ENCODE results near the gene MAN2A1.

GRCh38 chr5:109788596-109788995 is 98.9 kb downstream of the MAN2A1 start:
- TF ChIP-seq CTCF (conservative IDR thresholded peaks at IDR 0.05; ENCODE audit: low read depth, low read length), result no peak
- TF ChIP-seq EZH2 (IDR thresholded peaks at IDR 0.05; ENCODE audit: low read length, unreplicated experiment), result no peak
